Neuron (in vitro differentiated cells): ENCODE data around the gene UNC79.

Experiments
- H2AFZ ChIP-seq: one replicate; pipeline ENCODE4 v1.6.1; 2013; ENCODE audit warnings: low read depth, mild to moderate bottlenecking, inconsistent platforms, low read length, moderate library complexity
- H3K27me3 ChIP-seq: one replicate; pipeline ENCODE4 v1.6.1; 2013; ENCODE audit warnings: low read length; ENCODE audit not compliant: insufficient read depth
- H3K36me3 ChIP-seq: one replicate; pipeline ENCODE4 v1.6.1; 2013; ENCODE audit warnings: low read length; ENCODE audit not compliant: insufficient read depth
- H3K4me1 ChIP-seq: one replicate; pipeline ENCODE4 v1.6.1; 2013; ENCODE audit warnings: low read length; ENCODE audit not compliant: insufficient read depth
- H3K4me3 ChIP-seq: 2 replicates; pipeline ENCODE4 v1.5.1; 2013; ENCODE audit warnings: mild to moderate bottlenecking, low read length, moderate library complexity
- H3K9me3 ChIP-seq: one replicate; pipeline ENCODE4 v1.6.1; 2013; ENCODE audit warnings: low read length

The UNC79 gene

GRCh38 chr14:93712079-93712837 lies 281.5 kb downstream of the UNC79 start:
- Histone ChIP-seq H3K9me3 (no peaks in the 10 kb centered on the region), H3K36me3 (no peaks in the 10 kb centered on the region), H3K27me3 (peaks cover 11% of the 10 kb centered on the region), H3K4me1 (no peaks in the 10 kb centered on the region), H3K4me3 (no peak overlapping the region), H2AFZ (no peak overlapping the region)

DNA sequence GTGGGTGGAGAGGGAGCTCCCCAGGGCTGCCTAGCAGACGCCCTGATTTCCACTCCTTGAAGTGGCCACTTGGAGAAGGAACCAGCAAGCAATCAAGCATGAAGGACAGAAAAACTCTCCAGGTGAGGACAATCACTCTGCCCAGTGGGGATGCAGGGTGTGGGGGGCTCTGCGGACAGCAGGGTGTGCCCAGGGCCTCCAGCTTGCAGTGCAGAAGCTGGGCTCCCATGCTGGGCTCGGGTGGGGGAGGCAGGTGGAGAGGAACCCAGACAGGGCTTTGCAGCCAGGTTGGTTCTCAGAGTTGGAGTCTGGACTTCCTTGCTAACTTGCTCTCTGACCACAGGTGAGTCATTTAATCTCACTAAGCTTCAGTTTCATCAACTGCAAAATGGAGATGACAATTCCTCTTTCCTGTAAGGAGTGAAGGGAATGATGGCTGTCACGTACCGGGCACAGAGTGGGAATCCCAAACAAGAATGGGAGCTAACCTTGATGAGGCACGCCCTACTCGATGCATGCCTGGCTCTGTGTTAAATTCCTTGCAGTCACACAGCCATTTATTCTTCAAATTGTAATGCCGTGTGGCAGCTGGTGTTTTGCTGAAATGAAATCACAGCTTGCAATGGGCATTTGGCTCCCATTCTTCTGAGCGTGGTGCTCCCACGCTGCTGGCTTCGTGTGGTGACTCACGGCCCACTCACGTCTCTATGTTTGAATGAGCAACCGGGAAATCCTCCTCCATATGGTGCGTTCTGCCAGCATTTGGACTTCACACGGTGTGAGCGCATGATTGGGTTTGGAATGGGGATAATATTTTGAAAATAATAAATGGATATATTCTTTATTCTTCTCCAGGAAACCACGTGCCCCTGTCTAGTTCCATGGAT lies 282.3 kb downstream of the UNC79 start:
- H3K4me1 ChIP-seq: no peaks in the 10 kb centered on the region
- H3K36me3 ChIP-seq: no peaks in the 10 kb centered on the region
- no peaks in the 10 kb centered on the region for H3K9me3 ChIP-seq
- no peak overlapping the region for H2AFZ ChIP-seq
- H3K4me3 ChIP-seq: no peak overlapping the region
- peaks cover 11% of the 10 kb centered on the region for H3K27me3 ChIP-seq

DNA sequence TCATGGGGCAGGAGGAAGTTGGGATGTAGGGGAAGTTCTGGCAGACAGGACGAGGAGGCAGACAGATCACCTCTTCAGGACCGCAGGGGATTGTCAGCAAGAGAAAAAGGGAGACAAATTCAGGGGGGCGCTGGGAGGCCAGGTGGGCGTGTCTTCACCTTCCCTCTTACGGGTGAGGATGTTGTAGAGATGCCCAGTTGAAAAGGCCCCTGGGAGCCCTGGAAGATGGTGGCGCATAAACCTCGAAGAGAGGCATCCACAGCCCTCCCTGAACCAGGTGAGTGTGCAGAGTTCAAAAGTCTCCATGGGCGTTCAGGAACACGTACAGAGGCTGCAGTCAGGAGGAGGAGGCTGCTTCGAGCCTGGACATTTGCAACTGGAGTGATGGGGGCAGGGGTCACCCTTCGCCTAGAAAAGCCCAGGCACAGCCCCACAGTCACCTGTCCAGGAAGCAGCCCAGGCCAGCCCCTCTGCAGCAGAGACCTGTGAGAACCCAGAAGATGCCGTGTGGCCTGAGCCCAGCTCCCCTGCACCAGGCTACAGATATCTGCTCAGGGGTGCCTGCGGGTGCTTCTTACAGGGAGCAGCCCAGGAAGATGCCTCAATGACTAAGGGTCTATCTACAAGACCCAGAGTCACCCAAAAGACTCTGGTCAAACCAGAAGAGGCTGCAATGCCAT lies 283.1 kb downstream of the UNC79 start:
- H3K4me1 ChIP-seq: no peaks in the 10 kb centered on the region
- no peak overlapping the region for H2AFZ ChIP-seq
- no peaks in the 10 kb centered on the region for H3K36me3 ChIP-seq
- no peaks in the 10 kb centered on the region for H3K9me3 ChIP-seq
- no peak overlapping the region for H3K4me3 ChIP-seq
- peaks cover 5% of the 10 kb centered on the region for H3K27me3 ChIP-seq

DNA sequence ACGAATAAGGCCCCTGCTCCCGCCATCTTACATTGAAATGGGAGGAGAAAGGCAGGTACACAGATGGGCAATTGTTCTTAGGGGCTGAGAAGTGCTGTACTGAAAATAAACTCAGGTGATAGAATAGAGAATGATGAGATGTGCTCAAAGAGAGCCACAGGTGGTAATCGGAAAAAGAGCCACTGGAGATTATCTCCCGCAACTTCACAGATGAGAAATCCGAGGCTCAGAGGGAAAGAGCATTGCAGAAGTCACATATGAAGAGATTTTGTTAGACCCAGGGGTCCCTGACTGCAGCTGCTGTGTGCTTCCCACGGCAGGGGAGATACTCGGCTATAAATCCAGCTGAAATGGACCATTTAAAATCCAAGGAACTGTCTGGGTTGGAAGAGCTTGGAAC lies 283.9 kb downstream of the UNC79 start:
- Histone ChIP-seq H3K36me3 (no peaks in the 10 kb centered on the region), H3K4me3 (no peak overlapping the region), H2AFZ (no peak overlapping the region), H3K4me1 (no peaks in the 10 kb centered on the region), H3K27me3 (peaks cover 10% of the 10 kb centered on the region), H3K9me3 (no peaks in the 10 kb centered on the region)

DNA sequence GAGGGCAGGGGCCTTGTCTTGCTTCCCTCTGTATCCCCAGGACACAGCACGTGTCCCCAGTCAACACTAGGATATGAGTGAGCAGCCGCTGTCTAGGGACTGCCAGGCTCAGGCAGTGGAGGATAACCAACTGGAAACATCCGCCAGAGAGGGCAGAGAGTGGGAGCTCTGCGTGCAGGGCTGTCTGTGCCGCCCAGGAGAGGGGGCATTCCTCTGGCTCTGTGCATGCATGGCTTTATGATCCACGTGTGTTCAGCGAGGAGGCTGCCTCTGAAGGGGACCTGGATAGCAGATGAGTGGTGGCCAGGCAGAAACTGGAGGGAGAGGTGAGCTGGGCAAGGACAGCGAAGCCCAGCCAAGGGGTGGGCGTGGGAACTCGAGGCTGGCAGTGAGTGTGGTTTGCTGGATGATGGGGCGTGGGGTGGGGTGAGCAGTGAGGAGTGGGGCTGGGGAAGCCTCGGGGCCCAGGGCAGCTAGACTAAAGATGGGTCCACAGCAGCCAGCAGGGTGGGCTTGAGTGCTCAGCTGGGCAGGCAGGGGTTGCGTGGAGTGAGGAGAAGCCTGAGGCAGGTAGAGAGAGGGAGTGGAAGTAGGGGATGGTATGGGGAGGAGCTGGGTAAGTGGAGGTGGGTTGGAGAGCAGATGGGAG lies 284.7 kb downstream of the UNC79 start:
- no peaks in the 10 kb centered on the region for H3K9me3 ChIP-seq
- H3K36me3 ChIP-seq: no peaks in the 10 kb centered on the region
- no peaks in the 10 kb centered on the region for H3K4me1 ChIP-seq
- H3K4me3 ChIP-seq: no peak overlapping the region
- no peak overlapping the region for H2AFZ ChIP-seq
- peaks cover 10% of the 10 kb centered on the region for H3K27me3 ChIP-seq

- no peak overlapping the region for H3K4me3 ChIP-seq
- no peaks in the 10 kb centered on the region for H3K4me1 ChIP-seq
- peaks cover 10% of the 10 kb centered on the region for H3K27me3 ChIP-seq
- no peaks in the 10 kb centered on the region for H3K36me3 ChIP-seq
- no peak overlapping the region for H2AFZ ChIP-seq
- H3K9me3 ChIP-seq: no peaks in the 10 kb centered on the region
These were observed 285.4 kb downstream of the UNC79 start for GRCh38 chr14:93716002-93716745.

DNA sequence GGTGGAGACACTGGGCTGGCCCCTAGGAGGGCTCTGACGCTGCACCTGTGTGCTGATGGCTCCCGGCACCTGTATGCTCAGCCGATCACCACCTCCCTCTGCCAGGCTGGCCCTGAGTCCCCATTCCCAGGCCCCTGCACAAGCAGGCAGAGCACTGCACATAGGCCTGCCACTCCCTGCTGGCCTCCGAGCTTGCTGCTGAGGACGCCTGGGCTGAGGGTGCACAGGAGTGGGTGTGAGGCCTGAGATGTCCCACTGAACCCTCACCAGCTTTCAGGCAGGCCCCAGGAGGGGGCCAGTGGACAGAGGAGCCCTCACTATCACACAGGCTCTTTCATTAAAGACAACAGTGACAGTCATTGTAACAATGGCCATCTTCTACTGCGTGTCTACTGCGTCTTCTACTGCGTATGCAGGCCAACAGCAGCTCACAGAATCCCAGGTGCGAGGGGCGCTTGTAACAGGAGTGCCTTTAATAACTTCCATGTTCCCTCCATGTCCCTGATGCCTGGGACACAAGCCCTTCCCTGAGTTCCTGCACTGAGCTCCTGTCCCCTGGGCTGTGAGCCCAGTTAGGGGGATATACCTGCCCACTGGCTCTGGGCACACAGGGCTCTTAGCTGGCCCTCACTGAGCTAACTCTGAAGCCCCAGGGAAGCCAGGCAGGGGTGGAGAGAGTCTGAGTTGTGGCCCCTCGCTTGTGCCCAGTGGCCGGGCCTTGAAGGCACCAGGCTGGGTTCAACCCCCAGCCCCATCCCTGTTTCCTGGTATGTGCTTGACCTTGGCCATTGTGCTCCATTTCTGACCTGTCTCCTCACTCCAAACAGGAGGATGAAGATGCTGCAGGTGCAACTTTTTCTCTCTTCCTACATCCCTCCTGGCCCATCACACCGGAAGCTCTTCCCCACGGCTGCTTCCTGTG lies 286.3 kb downstream of the UNC79 start:
- no peaks in the 10 kb centered on the region for H3K4me1 ChIP-seq
- no peak overlapping the region for H3K4me3 ChIP-seq
- H2AFZ ChIP-seq: no peak overlapping the region
- H3K9me3 ChIP-seq: no peaks in the 10 kb centered on the region
- H3K27me3 ChIP-seq: peaks cover 10% of the 10 kb centered on the region
- no peaks in the 10 kb centered on the region for H3K36me3 ChIP-seq

DNA sequence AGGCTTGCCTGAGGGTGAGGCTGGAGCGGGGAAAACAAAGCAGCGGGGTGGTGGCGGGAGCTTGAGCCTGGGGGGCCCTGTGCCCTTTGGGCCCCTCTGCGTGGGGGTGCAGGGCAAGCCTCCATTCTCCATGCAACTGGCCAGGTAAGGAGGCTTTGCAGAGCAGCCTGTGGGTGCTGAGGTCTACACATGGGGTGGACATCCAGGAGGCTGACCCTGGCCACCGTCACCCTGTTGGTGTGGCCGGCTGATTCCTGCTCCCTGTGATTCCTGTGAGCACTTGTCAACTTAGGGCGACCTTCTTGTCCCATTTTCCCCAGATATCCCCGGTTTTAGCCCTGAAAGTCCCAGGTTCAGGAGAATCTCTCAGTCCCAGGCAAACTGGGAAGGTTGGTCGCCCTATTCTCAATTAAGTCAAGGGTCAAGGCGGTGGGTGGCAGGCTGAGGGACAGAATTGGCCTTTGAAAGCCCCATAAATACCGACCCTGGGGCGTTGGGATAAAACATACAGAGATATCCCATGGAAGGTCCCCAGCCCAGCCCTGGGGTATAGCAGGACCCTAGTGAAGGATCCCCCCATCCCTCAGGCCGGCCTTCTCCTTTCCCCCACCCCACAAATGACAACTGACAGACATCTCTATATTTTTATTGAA lies 287.1 kb downstream of the UNC79 start:
- Histone ChIP-seq H3K4me1 (no peaks in the 10 kb centered on the region), H3K4me3 (no peak overlapping the region), H3K36me3 (no peaks in the 10 kb centered on the region), H3K9me3 (no peaks in the 10 kb centered on the region), H3K27me3 (peaks cover 10% of the 10 kb centered on the region), H2AFZ (no peak overlapping the region)

- no peak overlapping the region for H2AFZ ChIP-seq
- H3K4me1 ChIP-seq: no peaks in the 10 kb centered on the region
- H3K36me3 ChIP-seq: no peaks in the 10 kb centered on the region
- no peak overlapping the region for H3K4me3 ChIP-seq
- H3K27me3 ChIP-seq: peaks cover 8% of the 10 kb centered on the region
- no peaks in the 10 kb centered on the region for H3K9me3 ChIP-seq
These were observed 288.5 kb downstream of the UNC79 start for GRCh38 chr14:93719256-93719655.

GRCh38 chr14:93720076-93720815 lies 289.5 kb downstream of the UNC79 start:
- Histone ChIP-seq H2AFZ (no peak overlapping the region), H3K9me3 (no peaks in the 10 kb centered on the region), H3K4me3 (no peak overlapping the region), H3K4me1 (no peaks in the 10 kb centered on the region), H3K36me3 (no peaks in the 10 kb centered on the region), H3K27me3 (peaks cover 5% of the 10 kb centered on the region)

DNA sequence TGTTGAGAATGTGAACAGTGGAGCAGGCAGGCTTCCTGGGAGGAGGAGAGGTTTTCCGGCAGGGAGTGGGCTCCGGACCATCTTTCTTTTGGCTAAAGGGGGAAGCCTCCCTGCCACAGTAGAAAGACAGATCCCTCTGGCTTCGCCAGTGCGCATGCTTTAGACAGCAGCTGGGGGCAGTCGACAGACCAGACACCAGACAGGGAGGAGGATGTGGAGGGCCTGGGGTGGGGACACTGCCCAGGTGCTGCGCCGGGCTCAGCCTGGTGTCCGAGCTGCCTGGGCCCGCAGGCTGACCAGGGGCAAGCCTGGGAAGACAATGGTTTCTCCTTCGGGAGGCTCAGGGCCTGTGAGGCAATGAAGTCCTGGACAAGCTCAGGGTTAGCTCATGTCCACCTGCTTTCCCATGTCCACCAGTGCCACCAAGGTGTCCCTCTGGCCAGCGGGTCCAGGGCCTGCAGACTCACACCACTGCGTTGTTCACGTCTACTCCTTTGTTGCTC lies 290.3 kb downstream of the UNC79 start:
- Histone ChIP-seq H3K4me1 (no peaks in the 10 kb centered on the region), H3K9me3 (no peaks in the 10 kb centered on the region), H3K36me3 (no peaks in the 10 kb centered on the region), H3K4me3 (no peak overlapping the region), H2AFZ (no peak overlapping the region), H3K27me3 (peaks cover 5% of the 10 kb centered on the region)
